Measurements from ENCODE around the gene PHF24.

Gene PHF24

DNA sequence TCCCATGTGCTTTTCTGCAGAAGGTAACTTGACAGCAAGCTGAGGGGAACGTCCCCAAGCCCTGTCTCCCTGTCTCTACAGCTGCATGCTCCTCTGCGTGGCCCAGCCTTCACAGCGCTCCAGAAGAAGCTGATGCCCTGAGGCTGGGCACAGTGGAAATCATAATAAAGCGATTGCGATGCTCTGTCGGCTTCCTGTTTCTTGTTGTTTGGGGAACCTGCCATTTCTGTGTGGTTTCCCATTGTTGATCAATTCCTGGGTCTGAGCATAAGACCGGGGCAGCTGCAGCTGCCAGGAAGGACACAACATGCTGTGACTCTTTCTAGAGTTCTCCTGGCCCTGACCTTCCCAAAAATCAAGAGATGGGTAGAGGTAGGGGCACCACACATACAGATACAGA is 24.3 kb downstream of the PHF24 start:
- no peak for ATAC-seq
- TF ChIP-seq PPARA (CRISPR knock-in tag; IDR thresholded peaks at IDR 0.05; ENCODE audit: borderline replicate concordance) (no peak), ZC3H10 (CRISPR knock-in tag; IDR thresholded peaks at IDR 0.05) (no peak), ZFP30 (CRISPR knock-in tag; IDR thresholded peaks at IDR 0.05) (no peak), RARB (CRISPR knock-in tag; IDR thresholded peaks at IDR 0.05) (no peak)
- TF ChIP-seq, protein P1, sequence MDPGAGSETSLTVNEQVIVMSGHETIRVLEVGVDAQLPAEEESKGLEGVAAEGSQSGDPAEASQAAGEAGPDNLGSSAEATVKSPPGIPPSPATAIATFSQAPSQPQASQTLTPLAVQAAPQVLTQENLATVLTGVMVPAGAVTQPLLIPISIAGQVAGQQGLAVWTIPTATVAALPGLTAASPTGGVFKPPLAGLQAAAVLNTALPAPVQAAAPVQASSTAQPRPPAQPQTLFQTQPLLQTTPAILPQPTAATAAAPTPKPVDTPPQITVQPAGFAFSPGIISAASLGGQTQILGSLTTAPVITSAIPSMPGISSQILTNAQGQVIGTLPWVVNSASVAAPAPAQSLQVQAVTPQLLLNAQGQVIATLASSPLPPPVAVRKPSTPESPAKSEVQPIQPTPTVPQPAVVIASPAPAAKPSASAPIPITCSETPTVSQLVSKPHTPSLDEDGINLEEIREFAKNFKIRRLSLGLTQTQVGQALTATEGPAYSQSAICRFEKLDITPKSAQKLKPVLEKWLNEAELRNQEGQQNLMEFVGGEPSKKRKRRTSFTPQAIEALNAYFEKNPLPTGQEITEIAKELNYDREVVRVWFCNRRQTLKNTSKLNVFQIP (CRISPR knock-in tag; IDR thresholded peaks at IDR 0.05; ENCODE audit: borderline replicate concordance, low read depth), result no peak

DNA sequence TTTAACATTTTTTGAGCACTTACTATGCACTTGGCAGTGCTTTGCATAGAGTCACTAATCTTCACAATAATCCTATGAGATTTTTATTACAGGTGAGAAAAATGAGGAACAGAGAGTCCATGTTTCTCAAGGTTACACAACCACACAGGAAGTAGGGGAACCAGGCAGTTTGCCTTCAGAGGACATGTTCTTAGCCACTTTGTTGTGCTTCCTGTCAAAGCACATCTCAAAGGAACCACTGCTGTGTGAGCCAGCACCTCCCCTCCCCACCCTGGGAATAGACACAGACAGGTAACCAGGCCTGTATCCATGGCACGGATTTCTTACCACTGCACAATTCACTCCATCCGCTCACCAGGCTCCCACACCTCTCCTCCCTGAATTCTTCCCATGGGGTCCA is 25.1 kb downstream of the PHF24 start:
- ATAC-seq, result no peak
- TF ChIP-seq GLIS3 (CRISPR knock-in tag; IDR thresholded peaks at IDR 0.05) (no peak), ZNF565 (CRISPR knock-in tag; conservative IDR thresholded peaks at IDR 0.05; ENCODE audit: low read depth) (no peak), ZFP30 (CRISPR knock-in tag; IDR thresholded peaks at IDR 0.05) (no peak), TCF4 (CRISPR knock-in tag; IDR thresholded peaks at IDR 0.05; ENCODE audit: borderline replicate concordance) (no peak)

DNA sequence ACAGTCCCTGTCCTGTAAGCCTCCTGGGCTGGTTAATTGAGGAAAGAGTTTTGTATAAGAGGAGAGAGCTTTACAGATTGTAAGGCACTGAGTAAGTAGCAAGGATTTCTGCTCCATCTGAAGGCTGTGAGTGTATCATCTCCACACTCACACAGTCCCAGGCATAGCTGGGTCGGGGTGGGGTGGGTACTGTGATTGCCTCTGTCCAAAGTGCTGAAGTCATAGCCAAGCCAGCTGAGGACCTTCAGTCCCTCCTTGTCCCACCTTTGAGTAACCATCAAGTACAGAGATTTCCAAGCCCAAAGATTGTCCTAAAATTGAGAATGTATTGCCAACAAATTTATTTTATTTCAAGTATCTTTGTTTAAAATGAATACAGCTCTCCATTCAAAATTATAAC is 26.0 kb downstream of the PHF24 start:
- no peak for ATAC-seq
- TF ChIP-seq SNAI2 (CRISPR knock-in tag; IDR thresholded peaks at IDR 0.05) (no peak), ZFP30 (CRISPR knock-in tag; IDR thresholded peaks at IDR 0.05) (no peak), BACH2 (CRISPR knock-in tag; IDR thresholded peaks at IDR 0.05; ENCODE audit: borderline replicate concordance) (no peak), RARB (CRISPR knock-in tag; IDR thresholded peaks at IDR 0.05) (no peak), TOX (CRISPR knock-in tag; IDR thresholded peaks at IDR 0.05; ENCODE audit: borderline replicate concordance) (no peak), ZNF70 (CRISPR knock-in tag; IDR thresholded peaks at IDR 0.05) (no peak), TCF4 (CRISPR knock-in tag; IDR thresholded peaks at IDR 0.05; ENCODE audit: borderline replicate concordance) (no peak), ZC3H10 (CRISPR knock-in tag; IDR thresholded peaks at IDR 0.05) (no peak), GLIS3 (CRISPR knock-in tag; IDR thresholded peaks at IDR 0.05) (no peak), PPARA (CRISPR knock-in tag; IDR thresholded peaks at IDR 0.05; ENCODE audit: borderline replicate concordance) (no peak), ARNTL (CRISPR knock-in tag; IDR thresholded peaks at IDR 0.05; ENCODE audit: borderline replicate concordance, low read depth) (no peak)
- TF ChIP-seq, protein P2, sequence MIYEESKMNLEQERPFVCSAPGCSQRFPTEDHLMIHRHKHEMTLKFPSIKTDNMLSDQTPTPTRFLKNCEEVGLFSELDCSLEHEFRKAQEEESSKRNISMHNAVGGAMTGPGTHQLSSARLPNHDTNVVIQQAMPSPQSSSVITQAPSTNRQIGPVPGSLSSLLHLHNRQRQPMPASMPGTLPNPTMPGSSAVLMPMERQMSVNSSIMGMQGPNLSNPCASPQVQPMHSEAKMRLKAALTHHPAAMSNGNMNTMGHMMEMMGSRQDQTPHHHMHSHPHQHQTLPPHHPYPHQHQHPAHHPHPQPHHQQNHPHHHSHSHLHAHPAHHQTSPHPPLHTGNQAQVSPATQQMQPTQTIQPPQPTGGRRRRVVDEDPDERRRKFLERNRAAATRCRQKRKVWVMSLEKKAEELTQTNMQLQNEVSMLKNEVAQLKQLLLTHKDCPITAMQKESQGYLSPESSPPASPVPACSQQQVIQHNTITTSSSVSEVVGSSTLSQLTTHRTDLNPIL (CRISPR knock-in tag; IDR thresholded peaks at IDR 0.05; ENCODE audit: low read depth), result no peak
- TF ChIP-seq, protein P1 (CRISPR knock-in tag; IDR thresholded peaks at IDR 0.05; ENCODE audit: borderline replicate concordance, low read depth), result no peak
- TF ChIP-seq, protein P3, sequence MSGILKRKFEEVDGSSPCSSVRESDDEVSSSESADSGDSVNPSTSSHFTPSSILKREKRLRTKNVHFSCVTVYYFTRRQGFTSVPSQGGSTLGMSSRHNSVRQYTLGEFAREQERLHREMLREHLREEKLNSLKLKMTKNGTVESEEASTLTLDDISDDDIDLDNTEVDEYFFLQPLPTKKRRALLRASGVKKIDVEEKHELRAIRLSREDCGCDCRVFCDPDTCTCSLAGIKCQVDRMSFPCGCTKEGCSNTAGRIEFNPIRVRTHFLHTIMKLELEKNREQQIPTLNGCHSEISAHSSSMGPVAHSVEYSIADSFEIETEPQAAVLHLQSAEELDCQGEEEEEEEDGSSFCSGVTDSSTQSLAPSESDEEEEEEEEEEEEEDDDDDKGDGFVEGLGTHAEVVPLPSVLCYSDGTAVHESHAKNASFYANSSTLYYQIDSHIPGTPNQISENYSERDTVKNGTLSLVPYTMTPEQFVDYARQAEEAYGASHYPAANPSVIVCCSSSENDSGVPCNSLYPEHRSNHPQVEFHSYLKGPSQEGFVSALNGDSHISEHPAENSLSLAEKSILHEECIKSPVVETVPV (CRISPR knock-in tag; IDR thresholded peaks at IDR 0.05), result no peak

DNA sequence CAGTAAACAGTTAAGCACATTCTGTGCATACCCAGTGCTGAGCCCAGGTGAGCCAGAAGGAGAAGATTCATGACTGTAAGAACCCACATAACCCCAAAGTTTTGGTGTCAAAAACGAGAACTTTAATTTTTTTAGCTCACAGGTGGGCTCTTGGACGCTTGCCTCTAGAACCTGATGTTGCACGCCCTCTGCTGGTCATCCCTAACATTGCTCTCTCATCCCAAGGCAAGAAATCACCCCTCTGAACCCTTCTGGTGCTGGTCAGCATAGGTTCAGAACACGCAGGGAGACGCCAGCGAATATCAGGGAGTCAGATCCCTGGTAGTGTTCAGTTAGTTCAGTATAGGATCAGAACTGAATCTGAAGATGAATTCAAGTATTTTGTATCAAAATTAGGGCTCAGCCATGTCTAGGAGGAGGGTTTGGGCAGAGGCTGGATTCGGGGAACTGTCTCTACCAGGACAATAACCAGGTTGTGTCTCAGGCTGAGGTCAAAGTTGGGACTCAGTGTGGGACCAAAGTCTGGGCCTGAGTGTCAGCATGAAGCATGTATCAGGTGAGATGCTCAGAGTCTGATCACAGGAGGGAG is 27.3 kb downstream of the PHF24 start:
- no peak for ATAC-seq

More for the DNA sequence above, 27.3 kb downstream of the PHF24 start:
- no peak for TF ChIP-seq GLIS3 (CRISPR knock-in tag; IDR thresholded peaks at IDR 0.05)
- TF ChIP-seq TCF4 (CRISPR knock-in tag; IDR thresholded peaks at IDR 0.05; ENCODE audit: borderline replicate concordance), result no peak
- TF ChIP-seq ARNTL (CRISPR knock-in tag; IDR thresholded peaks at IDR 0.05; ENCODE audit: borderline replicate concordance, low read depth), result no peak
- TF ChIP-seq CSDC2 (CRISPR knock-in tag; IDR thresholded peaks at IDR 0.05), result no peak
- TF ChIP-seq, protein P4, sequence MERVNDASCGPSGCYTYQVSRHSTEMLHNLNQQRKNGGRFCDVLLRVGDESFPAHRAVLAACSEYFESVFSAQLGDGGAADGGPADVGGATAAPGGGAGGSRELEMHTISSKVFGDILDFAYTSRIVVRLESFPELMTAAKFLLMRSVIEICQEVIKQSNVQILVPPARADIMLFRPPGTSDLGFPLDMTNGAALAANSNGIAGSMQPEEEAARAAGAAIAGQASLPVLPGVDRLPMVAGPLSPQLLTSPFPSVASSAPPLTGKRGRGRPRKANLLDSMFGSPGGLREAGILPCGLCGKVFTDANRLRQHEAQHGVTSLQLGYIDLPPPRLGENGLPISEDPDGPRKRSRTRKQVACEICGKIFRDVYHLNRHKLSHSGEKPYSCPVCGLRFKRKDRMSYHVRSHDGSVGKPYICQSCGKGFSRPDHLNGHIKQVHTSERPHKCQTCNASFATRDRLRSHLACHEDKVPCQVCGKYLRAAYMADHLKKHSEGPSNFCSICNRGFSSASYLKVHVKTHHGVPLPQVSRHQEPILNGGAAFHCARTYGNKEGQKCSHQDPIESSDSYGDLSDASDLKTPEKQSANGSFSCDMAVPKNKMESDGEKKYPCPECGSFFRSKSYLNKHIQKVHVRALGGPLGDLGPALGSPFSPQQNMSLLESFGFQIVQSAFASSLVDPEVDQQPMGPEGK (CRISPR knock-in tag; IDR thresholded peaks at IDR 0.05; ENCODE audit: borderline replicate concordance), result no peak
- no peak for TF ChIP-seq ZFP3 (CRISPR knock-in tag; IDR thresholded peaks at IDR 0.05)
- TF ChIP-seq ZNF565 (CRISPR knock-in tag; conservative IDR thresholded peaks at IDR 0.05; ENCODE audit: low read depth), result no peak
- TF ChIP-seq, protein P2 (CRISPR knock-in tag; IDR thresholded peaks at IDR 0.05; ENCODE audit: low read depth), result no peak
- TF ChIP-seq RARB (CRISPR knock-in tag; IDR thresholded peaks at IDR 0.05), result no peak
